Cardiac muscle cell (in vitro differentiated cells and primary cell): ENCODE data around the gene CUEDC2. TPM values are rescaled to one million over a fixed set of nuclear protein-coding genes. Genes with fewer than 3 reads are reported as not detected.

Experiments used
- DNase-seq, 2 donors: peaks; one replicate each; pipeline versions ENCODE4 v3.0.0 to v3.0.0-alpha.2; 2010 to 2017; ENCODE audit warnings: low read depth in 1 of 2, low spot score in 1 of 2
- H3K27ac ChIP-seq: fragments of 200-600 bp; sonication (generic); 2 replicates; pipeline ENCODE4 v1.5.1; 2016
- H3K27me3 ChIP-seq: fragments of 200-600 bp; sonication (generic); 2 replicates; pipeline ENCODE4 v1.6.0; 2016; ENCODE audit warnings: control low read depth
- H3K36me3 ChIP-seq: fragments of 200-600 bp; sonication (generic); 2 replicates; pipeline ENCODE4 v1.5.1; 2016; ENCODE audit warnings: control low read depth
- H3K4me1 ChIP-seq: fragments of 200-600 bp; sonication (generic); 2 replicates; pipeline ENCODE4 v1.8.1; 2017; ENCODE audit warnings: low read depth, mild to moderate bottlenecking, mixed run types
- H3K4me3 ChIP-seq: fragments of 200-600 bp; sonication (generic); 2 replicates; pipeline ENCODE4 v1.5.1; 2016; ENCODE audit warnings: mild to moderate bottlenecking
- H3K9me3 ChIP-seq: fragments of 200-600 bp; sonication (generic); 2 replicates; pipeline ENCODE4 v1.5.1; 2017; ENCODE audit warnings: low read depth, mild to moderate bottlenecking, control low read depth
- CTCF ChIP-seq: IDR thresholded peaks from 2 replicates; pipeline ENCODE4 v1.5.1; 2012; ENCODE audit warnings: low read depth, mild to moderate bottlenecking, low read length
- polyA plus RNA-seq: library from polyadenylated mRNA; unstranded; fragments of >200 nt; fragmentation: Nextera tagmentation; extraction: Ambion mirVana; gene quantifications from 2 replicates; pipeline ENCODE4 v1.2.1, GENCODE V29; 2016
- total RNA-seq: library from RNA; depleted of rRNA; stranded (reverse); fragments of >200 nt; gene quantifications from 2 replicates; pipeline ENCODE4 v1.2.3, GENCODE V29; 2016

CUEDC2 gene
- total and polyA plus RNA-seq, 2 experiments from 2014 or later: 134 to 190 TPM

- Histone ChIP-seq H3K36me3 (peaks cover 7% of the 10 kb centered on the region), H3K27ac (no peak within 1 kb of the TSS), H3K9me3 (no peaks in the 10 kb centered on the region), H3K4me3 (peak within 1 kb of the TSS; percentile 55), H3K27me3 (no peaks in the 10 kb centered on the region), H3K4me1 (peaks cover 19% of the 10 kb centered on the region)
- no peak for TF ChIP-seq CTCF
- peak in 1 of 2 donors; percentile 32 for DNase-seq
These were observed 13.6 kb downstream of the CUEDC2 start, which contains the start of gene PSD for GRCh38 chr10:102418622-102419268. Gene PSD, minus strand, starts transcription at chr10:102418785. Its CDS starts 1,747 bp downstream, at chr10:102417038.

GRCh38 chr10:102416695-102417094 lies 15.7 kb downstream of the CUEDC2 start:
- no peak for DNase-seq
- Histone ChIP-seq H3K9me3 (no peaks in the 10 kb centered on the region), H3K4me1 (peaks cover 12% of the 10 kb centered on the region), H3K4me3 (no peak overlapping the region), H3K27ac (no peak overlapping the region), H3K36me3 (no peaks in the 10 kb centered on the region), H3K27me3 (peaks cover 7% of the 10 kb centered on the region)
- TF ChIP-seq CTCF: no peak

GRCh38 chr10:102416283-102416682 lies 16.1 kb downstream of the CUEDC2 start:
- no peak for TF ChIP-seq CTCF
- Histone ChIP-seq H3K9me3 (no peaks in the 10 kb centered on the region), H3K27me3 (peaks cover 11% of the 10 kb centered on the region), H3K36me3 (no peaks in the 10 kb centered on the region), H3K4me1 (peaks cover 12% of the 10 kb centered on the region), H3K4me3 (no peak overlapping the region), H3K27ac (no peak overlapping the region)
- DNase-seq: no peak

- DNase-seq: no peak
- TF ChIP-seq CTCF: no peak
- Histone ChIP-seq H3K36me3 (no peaks in the 10 kb centered on the region), H3K4me3 (no peak overlapping the region), H3K4me1 (peaks cover 8% of the 10 kb centered on the region), H3K9me3 (no peaks in the 10 kb centered on the region), H3K27me3 (peaks cover 22% of the 10 kb centered on the region), H3K27ac (no peak overlapping the region)
These were observed 17.6 kb downstream of the CUEDC2 start for GRCh38 chr10:102414749-102415148.

- Histone ChIP-seq H3K9me3 (no peaks in the 10 kb centered on the region), H3K36me3 (no peaks in the 10 kb centered on the region), H3K4me1 (peaks cover 3% of the 10 kb centered on the region), H3K27ac (no peak overlapping the region), H3K4me3 (no peak overlapping the region), H3K27me3 (peaks cover 27% of the 10 kb centered on the region)
- TF ChIP-seq CTCF: no peak
- no peak for DNase-seq
These were observed 18.4 kb downstream of the CUEDC2 start for GRCh38 chr10:102413806-102414561.
